GM12891 (cell line): ENCODE data around the gene CFC1B.
"Not testable (repeated sequence)": the region's sequence is repeated elsewhere in the genome, so short reads cannot be mapped to it uniquely, and the experiment has no call there.

Source experiments
- PAX5 ChIP-seq: IDR thresholded peaks from 2 replicates; pipeline ENCODE4 v1.6.1; 2011; ENCODE audit warnings: low read length, moderate library complexity, mild to moderate bottlenecking; ENCODE audit not compliant: insufficient read depth, severe bottlenecking
- POLR2A ChIP-seq: IDR thresholded peaks from 2 replicates; pipeline ENCODE4 v1.6.1; 2011; ENCODE audit warnings: low read depth, low read length, control low read depth
- POLR2AphosphoS5 ChIP-seq: IDR thresholded peaks from 2 replicates; pipeline ENCODE4 v1.6.1; 2011; ENCODE audit warnings: low read depth, low read length, control low read depth
- TAF1 ChIP-seq: IDR thresholded peaks from 2 replicates; pipeline ENCODE4 v1.6.1; 2011; ENCODE audit warnings: low read depth, low read length, control low read depth

DNA sequence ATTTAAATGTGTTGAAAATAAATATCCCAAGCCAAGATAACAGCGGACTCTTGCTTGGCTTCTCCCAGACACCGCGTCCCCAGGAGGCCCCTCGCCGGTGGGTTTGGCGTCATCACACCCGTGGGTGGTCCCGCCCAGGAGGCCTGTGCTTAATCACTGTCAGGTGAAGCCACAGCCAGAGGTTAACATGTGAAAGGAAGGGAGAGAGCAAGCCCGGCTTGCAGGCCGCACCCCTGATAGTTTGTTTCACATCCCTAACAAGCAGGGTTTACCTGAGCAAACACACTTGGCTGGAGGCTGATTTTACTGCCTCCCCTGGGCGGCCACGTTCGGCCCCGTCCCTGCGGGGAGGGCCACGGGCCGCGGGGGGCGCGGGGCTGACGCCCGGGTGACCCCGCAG lies 1.4 kb downstream of the CFC1B start:
- not testable (repeated sequence) for TF ChIP-seq POLR2A, PAX5, POLR2AphosphoS5, TAF1
